NB4 (cell line): ENCODE measurements around the gene CUL5.

Experiments used
- DNase-seq: peaks from one replicate; pipeline ENCODE4 v3.0.0; 2010; ENCODE audit warnings: low read depth
- H3K4me3 ChIP-seq: one replicate; pipeline ENCODE4 v1.5.1; 2011; ENCODE audit warnings: mild to moderate bottlenecking, low read depth, low read length, moderate library complexity
- MAX ChIP-seq: IDR thresholded peaks from 2 replicates; pipeline ENCODE4 v1.6.1; 2011; ENCODE audit warnings: low read depth, low read length
- MYC ChIP-seq: IDR thresholded peaks from 2 replicates; pipeline ENCODE4 v1.6.1; 2011; ENCODE audit warnings: low read depth, low read length
- POLR2A ChIP-seq: IDR thresholded peaks from 2 replicates; pipeline ENCODE4 v1.6.1; 2011; ENCODE audit warnings: mild to moderate bottlenecking; ENCODE audit not compliant: insufficient read length; ENCODE audit errors: extremely low read depth
- TF ChIP-seq, protein P1 (sequence below): IDR thresholded peaks from one replicate; pipeline ENCODE4 v1.5.1; 2012; ENCODE audit warnings: low read depth, low read length

Gene CUL5

GRCh38 chr11:108147150-108147549, 138.5 kb downstream of the CUL5 start:
- TF ChIP-seq, protein P1, sequence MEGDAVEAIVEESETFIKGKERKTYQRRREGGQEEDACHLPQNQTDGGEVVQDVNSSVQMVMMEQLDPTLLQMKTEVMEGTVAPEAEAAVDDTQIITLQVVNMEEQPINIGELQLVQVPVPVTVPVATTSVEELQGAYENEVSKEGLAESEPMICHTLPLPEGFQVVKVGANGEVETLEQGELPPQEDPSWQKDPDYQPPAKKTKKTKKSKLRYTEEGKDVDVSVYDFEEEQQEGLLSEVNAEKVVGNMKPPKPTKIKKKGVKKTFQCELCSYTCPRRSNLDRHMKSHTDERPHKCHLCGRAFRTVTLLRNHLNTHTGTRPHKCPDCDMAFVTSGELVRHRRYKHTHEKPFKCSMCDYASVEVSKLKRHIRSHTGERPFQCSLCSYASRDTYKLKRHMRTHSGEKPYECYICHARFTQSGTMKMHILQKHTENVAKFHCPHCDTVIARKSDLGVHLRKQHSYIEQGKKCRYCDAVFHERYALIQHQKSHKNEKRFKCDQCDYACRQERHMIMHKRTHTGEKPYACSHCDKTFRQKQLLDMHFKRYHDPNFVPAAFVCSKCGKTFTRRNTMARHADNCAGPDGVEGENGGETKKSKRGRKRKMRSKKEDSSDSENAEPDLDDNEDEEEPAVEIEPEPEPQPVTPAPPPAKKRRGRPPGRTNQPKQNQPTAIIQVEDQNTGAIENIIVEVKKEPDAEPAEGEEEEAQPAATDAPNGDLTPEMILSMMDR: no peak
- TF ChIP-seq MYC: no peak
- no peak for TF ChIP-seq MAX
- no peak overlapping the region for H3K4me3 ChIP-seq
- DNase-seq: no peak

DNA sequence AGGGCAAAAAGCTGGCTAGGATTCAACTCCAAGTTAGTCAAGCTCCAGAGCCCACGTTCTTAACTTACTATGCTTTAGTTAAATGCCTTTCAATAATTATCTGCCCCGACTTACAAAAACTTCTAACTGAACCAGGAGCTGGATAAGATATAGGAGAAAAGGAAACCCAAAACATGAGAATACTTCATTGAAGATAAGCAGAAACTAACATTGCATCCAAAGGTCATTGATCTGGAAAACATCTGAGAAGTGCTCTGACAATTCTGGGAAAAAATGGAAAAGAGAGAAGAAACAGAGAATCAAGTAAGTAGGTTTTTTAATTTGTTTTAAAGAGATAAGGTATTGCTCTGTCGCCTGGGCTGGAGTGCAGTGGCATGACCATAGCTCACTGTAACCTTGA, 139.9 kb downstream of the CUL5 start:
- no peak for DNase-seq
- no peak overlapping the region for H3K4me3 ChIP-seq
- no peak for TF ChIP-seq MAX
- no peak for TF ChIP-seq POLR2A
- TF ChIP-seq, protein P1: no peak
- TF ChIP-seq MYC: no peak

DNA sequence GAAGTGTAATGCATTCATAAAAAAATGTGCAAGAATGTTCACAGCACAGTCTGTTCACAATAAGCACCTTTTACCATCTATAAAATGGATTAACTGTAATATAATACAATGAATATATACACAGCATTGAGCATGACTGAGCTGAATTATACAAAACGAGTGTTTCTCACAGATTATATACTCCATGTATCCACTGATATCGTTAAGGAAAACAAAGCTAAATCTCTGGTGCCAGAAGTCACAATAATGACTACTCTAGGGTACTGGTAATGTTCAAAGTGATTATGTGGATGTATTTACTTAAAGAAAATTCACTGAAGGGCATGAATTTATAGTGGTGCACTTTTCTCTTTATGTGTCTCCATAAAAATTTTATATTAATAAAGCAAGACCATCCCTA, 145.9 kb downstream of the CUL5 start:
- H3K4me3 ChIP-seq: no peak overlapping the region
- DNase-seq: no peak
- TF ChIP-seq, protein P1: no peak
- TF ChIP-seq MAX (no peak), POLR2A (no peak), MYC (no peak)
